GM19397 (cell line): ENCODE measurements around the gene RRP9.

Experiments used
- ATAC-seq: cut with Tn5 transposase; IDR thresholded peaks from one replicate; pipeline ENCODE4 v1.9.1; 2021; ENCODE audit warnings: mild to moderate bottlenecking, moderate library complexity; ENCODE audit not compliant: unreplicated experiment

Gene RRP9

DNA sequence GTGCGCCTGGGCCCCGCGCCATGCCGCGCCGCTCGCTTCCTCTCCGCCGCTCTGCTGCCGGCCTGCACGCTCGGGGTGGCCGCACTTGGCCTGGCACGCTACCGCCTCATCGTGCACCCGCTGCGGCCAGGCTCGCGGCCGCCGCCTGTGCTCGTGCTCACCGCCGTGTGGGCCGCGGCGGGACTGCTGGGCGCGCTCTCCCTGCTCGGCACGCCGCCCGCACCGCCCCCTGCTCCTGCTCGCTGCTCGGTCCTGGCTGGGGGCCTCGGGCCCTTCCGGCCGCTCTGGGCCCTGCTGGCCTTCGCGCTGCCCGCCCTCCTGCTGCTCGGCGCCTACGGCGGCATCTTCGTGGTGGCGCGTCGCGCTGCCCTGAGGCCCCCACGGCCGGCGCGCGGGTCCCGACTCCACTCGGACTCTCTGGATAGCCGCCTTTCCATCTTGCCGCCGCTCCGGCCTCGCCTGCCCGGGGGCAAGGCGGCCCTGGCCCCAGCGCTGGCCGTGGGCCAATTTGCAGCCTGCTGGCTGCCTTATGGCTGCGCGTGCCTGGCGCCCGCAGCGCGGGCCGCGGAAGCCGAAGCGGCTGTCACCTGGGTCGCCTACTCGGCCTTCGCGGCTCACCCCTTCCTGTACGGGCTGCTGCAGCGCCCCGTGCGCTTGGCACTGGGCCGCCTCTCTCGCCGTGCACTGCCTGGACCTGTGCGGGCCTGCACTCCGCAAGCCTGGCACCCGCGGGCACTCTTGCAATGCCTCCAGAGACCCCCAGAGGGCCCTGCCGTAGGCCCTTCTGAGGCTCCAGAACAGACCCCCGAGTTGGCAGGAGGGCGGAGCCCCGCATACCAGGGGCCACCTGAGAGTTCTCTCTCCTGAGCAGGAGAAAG is 14.4 kb upstream of the RRP9 start:
- no peak for ATAC-seq

- no peak for ATAC-seq
Observed at GRCh38 chr3:51955175-51955892, 13.6 kb upstream of the RRP9 start, which contains the start of gene GPR62. Gene GPR62, plus strand, starts transcription at chr3:51955381. Its CDS starts 272 bp downstream, at chr3:51955653.

- no peak for ATAC-seq
Observed at GRCh38 chr3:51954713-51955112, 13.0 kb upstream of the RRP9 start.

DNA sequence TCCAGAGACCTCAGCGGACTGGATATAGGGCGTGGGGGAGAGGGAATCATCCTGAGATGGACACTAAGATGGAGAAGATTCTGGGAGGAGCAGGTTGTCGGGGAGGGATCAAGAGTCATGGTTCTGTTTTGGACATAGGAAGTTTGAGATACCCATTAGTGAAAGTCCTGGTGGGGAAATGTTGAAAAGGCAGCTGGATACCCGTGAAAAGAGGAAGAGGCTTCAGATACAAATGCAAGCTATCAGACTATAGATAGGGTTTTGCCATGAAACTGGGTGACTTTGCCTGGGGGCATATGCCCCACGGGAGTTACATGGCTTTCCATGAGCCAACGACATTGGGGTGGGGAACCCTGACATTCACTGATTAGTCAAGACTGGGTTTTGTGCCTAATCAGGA is 12.4 kb upstream of the RRP9 start:
- no peak for ATAC-seq

DNA sequence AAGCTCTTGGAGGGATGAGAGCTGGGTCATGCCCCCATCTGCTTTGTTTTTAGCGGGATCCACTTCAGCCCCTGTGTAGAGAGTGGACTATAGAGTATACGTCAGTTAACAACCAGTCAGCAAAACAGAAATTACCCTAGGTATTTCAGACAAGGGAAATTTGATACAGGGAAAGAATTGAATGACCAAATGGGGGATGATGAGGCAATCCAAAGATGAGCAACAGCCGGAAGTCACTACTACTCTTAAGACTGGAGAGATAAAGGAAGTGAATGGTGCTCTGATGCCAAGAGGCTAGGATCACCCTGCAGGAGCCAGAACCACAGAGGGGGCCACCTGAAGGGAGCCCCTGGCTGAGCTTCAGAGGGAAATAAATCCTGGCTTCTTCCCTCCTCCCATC is 11.7 kb upstream of the RRP9 start:
- no peak for ATAC-seq

GRCh38 chr3:51950899-51951298 is 9.2 kb upstream of the RRP9 start:
- ATAC-seq = no peak

DNA sequence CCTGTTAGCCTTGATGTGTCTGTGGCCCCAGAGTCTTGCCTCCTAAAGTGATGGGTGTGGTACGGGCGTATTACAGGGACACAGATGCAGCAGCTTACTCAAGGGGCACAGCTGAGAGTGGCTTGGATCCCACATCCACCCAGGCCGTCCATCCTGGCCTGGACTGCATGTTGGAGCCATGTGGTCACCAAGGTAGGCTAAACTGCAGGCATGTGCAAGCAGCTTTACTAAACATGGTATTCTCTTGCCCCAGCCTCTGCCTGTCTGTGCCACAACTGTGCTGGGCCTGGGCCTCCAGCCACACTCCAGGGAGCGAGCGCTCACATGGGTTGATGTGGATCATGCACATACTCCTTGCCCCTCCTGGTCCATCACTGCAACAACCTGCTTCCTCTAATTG is 7.4 kb upstream of the RRP9 start:
- ATAC-seq = no peak

DNA sequence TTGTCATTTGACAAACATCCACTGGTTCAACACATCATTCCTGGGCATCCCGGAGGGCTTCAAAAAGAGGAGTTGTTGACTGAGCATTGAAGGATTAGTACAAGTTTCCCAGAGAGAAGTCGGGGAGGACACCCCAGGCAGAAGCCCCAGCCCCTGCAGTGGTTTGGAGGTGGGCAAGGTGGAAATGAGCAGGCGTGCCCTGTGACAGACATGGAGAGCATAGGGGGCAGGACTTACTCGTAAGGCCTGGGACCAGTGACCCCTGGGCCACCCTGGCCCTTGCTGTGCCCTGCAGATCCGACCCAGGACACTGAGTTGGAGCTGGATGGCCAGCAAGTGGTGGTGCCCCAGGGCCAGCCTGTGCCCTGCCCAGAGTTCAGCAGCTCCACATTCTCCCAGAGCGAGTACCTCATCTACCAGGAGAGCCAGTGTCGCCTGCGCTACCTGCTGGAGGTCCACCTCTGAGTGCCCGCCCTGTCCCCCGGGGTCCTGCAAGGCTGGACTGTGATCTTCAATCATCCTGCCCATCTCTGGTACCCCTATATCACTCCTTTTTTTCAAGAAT is 6.4 kb upstream of the RRP9 start:
- ATAC-seq = no peak

- ATAC-seq = no peak
Observed at GRCh38 chr3:51947215-51947900, 5.7 kb upstream of the RRP9 start.

GRCh38 chr3:51946796-51947195 is 5.1 kb upstream of the RRP9 start:
- ATAC-seq = no peak

DNA sequence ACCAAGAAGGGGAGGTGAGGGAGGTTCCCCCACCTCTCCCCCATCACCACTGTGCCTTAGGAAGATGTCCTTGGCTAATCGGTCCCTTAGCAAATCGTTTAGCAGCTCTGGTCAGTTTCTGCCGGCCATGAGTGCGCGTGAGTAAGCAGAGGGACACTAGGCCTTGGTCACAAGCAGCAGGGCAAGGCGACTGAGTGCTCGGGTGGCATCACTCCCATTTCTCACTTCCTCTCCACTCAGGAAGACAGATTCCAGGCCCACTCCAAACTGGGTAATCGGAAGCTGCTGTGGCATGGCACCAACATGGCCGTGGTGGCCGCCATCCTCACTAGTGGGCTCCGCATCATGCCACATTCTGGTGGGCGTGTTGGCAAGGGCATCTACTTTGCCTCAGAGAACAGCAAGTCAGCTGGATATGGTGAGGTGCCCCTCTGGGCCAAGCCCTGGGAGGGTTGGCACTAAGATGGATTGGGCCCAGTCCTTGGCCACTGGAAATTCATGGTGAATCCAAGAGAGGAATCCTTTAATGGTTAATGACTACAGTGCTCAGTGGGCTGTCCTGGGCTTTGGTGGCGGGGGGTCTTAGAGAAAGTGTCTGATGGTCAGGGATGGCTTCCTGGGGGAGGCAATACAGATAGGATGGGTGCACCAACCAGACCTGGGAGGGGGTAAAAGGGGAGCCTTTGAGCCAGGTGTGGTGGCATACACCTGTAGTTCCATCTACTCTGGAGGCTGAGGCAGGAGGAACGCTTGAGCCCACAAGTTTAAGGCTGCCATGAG is 4.4 kb upstream of the RRP9 start:
- no peak for ATAC-seq

DNA sequence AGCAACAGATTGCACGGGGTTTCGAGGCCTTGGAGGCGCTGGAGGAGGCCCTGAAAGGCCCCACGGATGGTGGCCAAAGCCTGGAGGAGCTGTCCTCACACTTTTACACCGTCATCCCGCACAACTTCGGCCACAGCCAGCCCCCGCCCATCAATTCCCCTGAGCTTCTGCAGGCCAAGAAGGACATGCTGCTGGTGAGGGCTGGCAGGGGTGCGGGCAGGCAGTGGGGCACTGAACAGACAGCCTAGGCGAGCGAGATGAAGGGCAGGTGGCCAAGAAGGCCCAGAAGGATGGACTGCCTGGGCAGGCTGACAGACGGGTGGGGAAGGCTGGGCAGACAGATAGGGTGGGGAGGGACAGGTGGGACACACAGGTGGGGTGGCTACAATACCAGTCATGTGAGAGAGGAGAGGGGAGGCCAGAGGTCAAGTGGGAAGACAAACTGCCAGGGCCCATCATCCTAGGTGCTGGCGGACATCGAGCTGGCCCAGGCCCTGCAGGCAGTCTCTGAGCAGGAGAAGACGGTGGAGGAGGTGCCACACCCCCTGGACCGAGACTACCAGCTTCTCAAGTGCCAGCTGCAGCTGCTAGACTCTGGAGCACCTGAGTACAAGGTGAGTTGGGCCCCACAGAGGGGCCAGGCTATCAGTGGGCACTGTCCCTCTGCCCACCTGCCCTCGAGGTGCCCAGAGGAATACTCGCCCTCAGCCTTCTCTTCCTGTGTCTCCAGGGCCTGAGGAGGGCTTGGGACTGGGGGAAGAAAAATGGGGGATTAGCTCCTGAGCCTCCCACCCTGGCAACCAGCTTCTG is 3.5 kb upstream of the RRP9 start:
- ATAC-seq = no peak

DNA sequence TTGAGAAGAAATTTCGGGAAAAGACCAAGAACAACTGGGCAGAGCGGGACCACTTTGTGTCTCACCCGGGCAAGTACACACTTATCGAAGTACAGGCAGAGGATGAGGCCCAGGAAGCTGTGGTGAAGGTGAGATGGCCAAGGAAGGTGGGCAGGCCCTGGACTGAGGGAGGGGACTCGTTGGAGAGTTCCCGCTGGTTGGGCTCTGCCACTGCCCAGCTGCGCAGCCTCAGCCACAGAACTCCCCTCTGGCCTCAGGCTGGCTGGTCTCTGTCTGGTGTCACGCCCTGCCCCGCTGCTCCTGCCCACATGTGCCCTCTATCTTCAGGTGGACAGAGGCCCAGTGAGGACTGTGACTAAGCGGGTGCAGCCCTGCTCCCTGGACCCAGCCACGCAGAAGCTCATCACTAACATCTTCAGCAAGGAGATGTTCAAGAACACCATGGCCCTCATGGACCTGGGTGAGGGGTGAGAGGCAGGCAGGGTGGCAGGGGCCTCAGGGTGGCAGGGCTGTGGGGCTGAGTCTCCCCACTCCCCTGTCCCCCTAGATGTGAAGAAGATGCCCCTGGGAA is 2.8 kb upstream of the RRP9 start:
- no peak for ATAC-seq

GRCh38 chr3:51943451-51944391 is 2.0 kb upstream of the RRP9 start:
- no peak for ATAC-seq

DNA sequence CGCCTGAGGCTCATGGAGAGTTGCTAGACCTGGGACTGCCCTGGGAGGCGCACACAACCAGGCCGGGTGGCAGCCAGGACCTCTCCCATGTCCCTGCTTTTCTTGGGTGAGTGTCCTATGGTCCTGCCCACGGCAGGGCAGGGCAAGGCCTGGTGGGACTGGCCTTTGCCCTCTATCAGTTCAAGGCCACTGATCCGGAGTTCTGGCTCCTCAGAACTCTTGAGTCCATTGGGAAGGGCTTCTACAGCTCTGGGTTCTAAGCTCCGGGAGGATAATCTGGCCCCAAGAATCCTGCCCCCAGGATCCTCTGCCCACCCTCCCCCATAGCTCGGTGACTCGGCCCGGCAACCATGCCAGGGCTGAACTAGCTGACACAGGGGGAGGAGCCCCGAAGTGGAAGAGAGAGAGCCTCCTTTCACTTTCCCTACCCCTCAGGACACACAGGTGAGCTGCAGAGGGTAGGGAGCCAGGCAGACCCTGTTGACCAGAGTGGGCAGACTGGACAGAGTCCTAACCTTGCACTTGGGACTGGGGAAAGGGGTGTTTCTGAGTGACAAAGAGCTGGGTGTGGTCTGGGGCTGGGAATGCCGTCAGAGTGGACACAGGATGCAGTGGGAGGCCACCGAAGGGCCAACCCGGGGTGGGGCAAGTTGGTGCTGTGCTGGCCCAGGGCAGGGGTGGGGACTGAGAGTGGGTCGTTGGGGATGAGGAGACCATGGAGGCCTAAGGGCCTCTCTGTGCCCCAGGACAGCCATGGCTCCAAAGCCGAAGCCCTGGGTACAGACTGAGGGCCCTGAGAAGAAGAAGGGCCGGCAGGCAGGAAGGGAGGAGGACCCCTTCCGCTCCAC is 1.1 kb upstream of the RRP9 start:
- ATAC-seq = no peak

- no peak for ATAC-seq
Observed at GRCh38 chr3:51941463-51941797, 274 bp downstream of the RRP9 start.

DNA sequence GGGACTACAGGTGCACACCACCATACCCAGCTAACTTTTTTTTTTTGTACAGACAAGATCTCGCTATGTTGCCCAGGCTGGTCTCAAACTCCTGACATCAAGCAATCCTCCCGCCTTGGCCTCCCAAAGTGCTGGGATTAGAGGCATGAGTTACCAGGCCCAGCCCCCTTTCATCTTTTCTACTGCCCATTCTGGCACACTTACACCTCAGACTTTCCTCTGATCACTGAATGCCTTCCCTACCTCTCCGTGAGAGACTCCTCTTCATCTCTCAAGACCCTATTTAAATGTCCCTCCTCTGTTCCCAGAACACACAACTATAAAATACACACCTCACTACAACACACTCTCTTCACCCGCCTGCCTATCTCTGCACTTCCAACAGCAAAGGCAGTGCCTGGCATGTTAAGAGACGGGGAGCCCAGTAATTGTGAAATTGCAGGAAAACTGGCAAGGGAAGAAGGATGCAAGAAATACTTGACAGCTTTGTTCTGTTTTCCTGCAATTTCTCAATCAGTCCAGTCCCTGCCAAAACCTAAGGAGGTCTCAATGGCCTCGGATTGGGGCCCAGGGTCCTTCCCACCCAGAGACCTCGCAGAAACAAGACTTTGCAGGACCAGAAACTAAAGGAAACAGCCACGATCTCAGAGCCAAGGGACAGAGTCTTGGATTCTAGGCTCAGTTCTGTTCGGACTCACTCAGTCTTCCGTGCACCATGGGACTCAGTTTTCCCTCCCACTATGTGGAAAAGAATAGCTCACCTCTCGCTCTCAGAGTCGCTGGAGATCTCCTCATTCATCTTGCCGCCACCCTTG is 849 bp downstream of the RRP9 start:
- no peak for ATAC-seq
